Measurements from ENCODE around the gene SDC4.

SDC4 gene

DNA sequence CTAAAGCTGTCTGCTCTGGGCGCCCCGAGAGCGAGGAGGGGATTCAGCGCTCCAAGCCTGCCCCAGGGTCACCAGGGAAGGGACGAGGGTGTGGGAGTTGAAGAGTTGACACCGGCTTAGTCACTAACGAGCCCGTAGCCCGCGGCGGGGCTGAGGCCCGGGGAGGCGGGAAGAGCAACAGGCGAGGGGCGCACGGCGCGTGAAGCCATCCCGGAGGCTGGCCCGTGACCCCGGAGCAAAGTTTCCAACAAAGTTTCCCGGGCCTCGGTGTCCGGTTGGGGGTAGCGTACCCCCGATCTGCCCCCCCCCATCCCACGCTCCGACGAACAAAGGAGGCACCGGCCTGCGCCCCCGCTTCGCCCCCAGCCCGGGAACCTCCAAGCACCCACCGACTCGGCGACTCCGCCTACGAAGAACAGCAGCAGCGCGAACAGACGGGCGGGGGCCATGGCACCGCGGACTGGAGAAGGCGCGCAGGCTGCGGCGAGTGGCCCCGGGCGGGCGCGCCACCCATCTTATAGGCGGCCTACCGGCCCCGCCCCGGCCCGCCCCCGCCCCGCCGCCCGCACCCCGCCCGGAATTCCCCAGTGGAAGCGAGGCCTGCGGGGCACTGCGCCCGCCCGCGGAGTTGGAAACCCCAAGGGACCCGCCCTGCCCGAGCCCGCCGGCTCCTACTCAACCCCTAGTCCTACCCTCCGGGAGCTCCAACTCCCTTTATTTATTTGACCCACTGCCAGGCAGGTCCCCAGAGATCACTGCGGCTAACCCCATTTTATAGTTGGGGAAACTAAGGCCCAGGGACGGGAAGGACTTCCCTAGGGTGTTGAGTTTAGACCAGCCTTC is at the start of gene SDC4:
Gene SDC4 (minus strand): TSS at position 489 of the 843 bp plus-strand sequence. CDS start 40 bp downstream, at position 449.
- peak; percentile 65 for DNase-seq

GRCh38 chr20:45395114-45395415 is 46.8 kb upstream of the SDC4 start:
- no peak for DNase-seq

- DNase-seq = no peak
These were observed 46.2 kb upstream of the SDC4 start for GRCh38 chr20:45394221-45395113.

DNA sequence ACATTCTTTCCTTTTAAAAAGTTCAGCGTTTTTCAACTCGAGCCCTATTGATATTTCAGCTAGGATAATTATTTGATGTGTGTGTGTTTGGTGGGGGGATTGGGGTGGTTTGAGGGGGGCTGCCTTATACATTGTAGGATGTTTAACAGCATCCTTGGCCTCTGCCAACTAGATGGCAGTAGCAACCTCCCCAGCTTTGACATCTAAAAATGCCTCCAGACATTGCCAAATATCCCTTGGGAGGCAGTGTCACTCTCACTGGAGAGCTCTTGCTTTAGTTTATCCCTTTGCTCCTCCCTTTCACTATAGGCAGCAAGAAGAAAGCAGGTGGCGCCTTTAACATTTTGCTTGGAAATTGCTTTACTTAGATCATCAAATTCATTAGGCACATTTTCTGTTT is 44.5 kb upstream of the SDC4 start:
- DNase-seq = no peak

DNA sequence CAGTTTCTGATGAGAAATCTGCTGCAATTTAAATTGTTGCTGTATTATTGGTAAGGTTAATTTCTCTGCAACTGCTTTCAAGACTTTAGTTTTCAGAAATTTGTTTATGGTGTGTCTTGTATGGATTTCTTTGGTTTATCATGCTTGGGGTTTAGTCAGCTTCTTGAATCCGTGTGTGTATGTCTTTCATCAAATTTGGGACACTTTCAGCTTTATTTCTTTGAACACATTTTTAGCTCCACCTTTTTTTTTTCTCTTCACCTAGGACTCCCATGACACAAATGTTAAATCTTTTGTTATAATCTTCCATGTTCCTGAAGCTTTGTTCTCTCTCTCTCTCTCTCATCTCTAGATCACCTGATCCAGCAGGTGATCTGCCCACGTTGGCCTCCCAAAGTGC is 43.3 kb upstream of the SDC4 start:
- DNase-seq = no peak

GRCh38 chr20:45390931-45391330 is 42.7 kb upstream of the SDC4 start:
- DNase-seq = no peak

GRCh38 chr20:45387274-45387673 is 39.0 kb upstream of the SDC4 start:
- no peak for DNase-seq

- no peak for DNase-seq
These were observed 30.0 kb upstream of the SDC4 start, which contains the start of gene TP53TG5 for GRCh38 chr20:45378191-45378590. Gene TP53TG5 (minus strand): TSS chr20:45378325. CDS start chr20:45378236, 89 bp downstream.

DNA sequence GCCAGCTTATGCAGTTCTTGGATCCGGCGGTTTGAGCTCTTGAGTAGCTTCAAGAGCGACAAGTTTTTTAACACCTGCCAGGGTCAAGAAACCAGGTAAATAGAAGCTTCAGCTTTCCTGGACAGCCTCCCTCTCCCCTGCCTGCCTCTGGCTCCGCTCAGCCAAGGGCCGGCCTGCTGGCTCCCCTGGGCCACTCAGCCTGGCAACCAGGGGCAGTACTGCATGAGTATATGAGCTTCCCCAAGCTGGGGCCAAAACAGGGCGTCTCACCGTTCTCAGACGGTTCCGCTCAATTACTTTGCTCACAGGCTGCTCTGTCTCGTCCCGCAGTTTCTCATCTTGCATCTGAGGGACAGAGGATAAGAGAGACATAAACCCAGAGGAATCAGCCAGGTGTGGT is 29.0 kb upstream of the SDC4 start:
- DNase-seq = no peak

DNA sequence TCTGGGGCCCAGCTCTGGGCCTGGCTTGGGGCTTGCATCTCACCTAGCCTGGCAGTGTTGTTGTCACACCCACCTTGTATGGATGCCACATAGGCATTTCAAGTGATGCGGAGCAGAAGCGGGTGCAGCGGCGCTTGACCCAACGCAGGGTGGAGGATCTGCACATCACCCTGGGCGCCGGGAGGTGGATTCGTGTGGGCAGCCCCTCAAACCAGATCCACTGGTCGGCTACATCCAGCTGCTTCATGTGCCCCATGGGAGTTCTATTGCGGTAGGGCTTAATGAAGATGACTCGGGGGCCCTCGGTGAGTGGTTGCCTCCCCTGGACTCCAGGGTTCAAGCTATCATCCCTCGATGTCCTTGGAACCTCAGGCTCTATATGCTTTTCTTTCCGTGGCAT is 26.7 kb upstream of the SDC4 start:
- no peak for DNase-seq

DNA sequence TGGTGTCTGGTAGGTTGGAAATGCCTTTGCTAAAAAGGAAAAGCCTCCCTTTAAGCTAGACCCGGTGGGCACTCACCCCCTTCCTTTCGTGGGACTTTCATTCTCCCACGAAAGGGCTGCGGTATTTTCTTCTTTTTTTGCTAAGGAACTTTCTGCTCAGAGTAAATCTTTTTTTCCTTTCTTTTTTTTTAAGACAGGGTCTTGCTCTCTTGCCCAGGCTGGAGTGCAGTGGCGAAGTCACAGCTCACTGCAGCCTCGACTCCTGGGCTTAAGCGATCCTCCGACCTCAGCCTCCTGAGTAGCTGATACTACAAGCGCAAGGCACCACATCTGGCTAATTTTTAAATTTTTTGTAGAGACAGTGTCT is 25.9 kb upstream of the SDC4 start:
- no peak for DNase-seq

DNA sequence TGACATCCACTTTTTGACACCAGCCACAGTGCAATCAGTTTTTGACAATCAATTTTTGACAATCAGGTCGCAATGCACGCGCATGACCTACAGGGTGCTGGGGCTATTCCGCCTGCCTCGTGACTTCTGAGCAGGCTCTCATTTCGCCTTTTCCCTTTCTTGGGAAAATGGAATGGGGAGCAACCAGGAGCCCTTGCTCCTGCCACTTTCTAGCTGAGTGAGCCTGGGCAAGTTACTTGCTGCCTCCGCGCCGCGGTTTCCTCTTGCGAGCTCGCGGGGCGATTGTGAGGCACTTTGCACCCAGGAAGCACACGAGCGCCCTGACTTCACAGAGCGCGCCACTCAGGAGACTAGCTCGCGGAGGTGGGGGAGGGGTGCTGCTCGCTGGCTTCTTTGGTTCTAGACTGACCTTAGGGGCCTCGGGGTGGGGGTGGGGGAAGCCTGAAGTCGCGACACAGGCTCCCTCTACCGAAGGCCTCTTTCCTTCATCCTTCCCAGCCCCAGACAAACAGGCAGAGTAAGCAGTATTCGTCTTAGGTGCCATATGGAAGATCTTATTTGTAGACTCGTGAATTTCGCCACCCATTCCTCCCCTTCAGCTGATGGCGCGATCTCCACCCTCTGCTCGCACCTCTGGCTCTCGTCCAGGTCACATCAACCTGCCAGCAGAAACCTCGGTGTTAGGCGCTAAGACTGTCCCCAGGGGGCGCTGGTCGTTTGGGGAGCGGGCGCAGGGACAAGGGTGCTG is 25.3 kb upstream of the SDC4 start:
- peak; percentile 73 for DNase-seq

DNA sequence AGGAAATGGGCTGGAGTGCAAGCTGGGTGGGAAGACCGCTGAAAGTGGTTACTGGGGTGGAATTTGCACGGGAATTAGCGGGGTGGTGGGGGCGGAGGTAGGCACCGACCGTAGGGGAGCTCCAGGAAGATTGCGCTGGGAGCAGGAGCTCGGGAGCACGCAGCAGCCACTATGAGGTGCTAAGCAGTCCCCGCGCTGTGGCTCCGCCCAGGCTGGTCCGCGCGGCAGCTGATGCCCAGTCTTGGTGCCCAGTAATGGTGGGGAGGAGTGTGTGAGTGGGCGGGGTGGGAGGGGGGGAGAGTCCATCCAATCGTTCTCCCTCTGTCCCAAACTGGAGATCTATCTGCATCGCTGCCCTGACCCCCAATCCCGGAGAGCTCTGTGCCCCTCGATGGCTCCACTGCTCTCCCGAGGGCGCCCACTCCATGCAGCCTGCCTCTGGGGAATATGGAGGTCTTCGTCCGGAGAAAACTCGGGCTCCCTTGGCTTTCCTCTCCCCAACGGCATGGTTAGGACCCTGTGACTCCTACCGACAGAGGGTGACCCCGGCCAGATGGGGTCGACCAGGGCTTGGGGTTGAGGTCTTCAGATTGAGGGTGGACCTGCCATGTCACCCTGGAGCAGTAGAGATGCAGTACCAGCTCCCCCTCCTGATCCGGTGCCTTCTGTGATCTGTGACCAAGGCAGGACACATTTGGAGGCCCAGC is 24.6 kb upstream of the SDC4 start:
- DNase-seq = no peak

DNA sequence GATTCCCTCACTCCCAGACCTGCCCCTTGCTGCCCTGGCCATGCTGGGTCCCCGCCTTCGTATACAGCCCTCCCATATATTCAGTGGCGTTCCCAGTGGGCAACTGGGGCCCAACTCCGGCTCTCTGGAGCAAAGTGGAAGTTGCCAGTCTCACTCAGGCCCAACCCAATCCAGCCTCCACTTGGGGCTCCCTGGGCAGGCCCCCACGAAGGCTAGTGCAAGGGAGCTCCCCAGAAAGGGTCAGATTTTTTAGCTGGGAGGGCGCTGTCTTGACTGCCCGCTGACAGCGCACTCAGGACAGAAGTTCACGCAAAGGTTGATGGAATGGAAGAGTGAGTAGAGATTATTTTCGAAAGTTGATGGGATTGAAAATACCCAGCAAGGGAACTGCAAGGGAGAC is 24.0 kb upstream of the SDC4 start:
- no peak for DNase-seq

GRCh38 chr20:45370571-45371160 is 22.4 kb upstream of the SDC4 start:
- DNase-seq = no peak

DNA sequence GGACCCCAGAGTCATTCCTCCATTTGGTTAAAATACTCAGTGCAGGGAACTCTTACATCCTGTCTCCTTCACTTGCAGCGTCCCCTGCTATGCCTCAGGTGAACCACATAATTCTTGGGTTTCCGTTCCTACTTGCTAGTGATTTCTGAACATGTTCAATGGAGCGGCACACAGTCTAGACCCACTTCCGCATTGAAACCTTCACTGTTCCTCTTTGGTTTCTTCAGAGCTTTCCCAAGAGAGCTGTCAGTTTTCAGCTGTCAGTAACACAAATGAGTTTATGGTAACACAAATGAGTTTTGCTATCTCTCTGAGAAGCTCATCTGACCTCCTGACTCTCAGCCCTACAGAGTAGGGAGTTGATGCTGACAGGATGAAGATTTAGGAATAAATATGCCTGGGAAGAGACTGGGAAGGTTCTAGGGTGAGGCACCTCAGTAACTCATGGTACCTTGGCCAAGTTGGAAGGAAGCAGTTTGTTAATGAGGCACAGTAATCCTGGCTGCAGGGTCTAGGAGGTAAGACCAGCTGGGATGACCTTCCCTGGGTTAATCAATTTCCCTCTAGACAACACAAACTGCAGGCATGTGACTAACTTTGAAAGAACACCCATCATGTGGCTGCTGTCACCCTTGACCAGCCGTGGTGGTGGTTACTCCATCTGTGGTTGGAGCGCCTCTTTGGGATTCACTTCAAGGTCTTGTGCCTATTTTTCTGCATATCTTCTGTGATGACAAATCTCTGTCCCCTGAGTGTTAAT is 20.2 kb upstream of the SDC4 start:
- DNase-seq = no peak

DNA sequence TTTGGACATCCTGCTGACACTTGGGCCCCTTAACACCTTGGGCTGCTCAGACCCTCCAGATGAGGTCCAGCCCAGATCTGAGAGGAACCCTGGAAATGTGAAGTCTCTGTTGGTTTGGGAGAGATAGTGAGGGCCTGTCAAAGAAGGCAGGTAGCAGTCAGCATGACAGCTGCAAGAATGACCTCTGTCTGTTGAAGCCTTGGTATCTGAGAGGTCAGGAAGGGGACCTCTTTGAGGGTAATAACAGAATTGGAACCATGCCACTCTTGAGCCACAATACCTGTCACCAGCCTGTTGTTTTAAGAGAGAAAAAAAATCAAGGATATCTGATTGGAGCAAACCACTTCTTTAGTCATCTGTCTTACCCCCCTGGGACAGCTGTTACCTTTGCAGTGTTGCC is 18.9 kb upstream of the SDC4 start:
- no peak for DNase-seq

DNA sequence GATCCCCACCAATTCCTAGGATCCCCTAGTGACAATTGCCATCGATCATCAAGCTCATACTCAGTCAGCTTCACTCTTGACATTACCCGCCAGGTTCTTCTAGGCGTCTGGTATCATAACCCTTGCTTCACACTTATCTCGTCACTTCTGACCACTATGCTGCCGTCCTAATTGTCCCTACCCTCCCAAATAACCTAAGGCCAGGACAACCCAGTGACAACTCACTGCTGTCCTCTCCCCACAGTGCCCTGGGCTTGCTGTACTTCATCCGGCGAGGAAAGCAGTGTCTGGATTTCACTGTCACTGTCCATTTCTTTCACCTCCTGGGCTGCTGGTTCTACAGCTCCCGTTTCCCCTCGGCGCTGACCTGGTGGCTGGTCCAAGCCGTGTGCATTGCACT is 18.4 kb upstream of the SDC4 start:
- no peak for DNase-seq

GRCh38 chr20:45366192-45366591 is 18.0 kb upstream of the SDC4 start:
- no peak for DNase-seq

DNA sequence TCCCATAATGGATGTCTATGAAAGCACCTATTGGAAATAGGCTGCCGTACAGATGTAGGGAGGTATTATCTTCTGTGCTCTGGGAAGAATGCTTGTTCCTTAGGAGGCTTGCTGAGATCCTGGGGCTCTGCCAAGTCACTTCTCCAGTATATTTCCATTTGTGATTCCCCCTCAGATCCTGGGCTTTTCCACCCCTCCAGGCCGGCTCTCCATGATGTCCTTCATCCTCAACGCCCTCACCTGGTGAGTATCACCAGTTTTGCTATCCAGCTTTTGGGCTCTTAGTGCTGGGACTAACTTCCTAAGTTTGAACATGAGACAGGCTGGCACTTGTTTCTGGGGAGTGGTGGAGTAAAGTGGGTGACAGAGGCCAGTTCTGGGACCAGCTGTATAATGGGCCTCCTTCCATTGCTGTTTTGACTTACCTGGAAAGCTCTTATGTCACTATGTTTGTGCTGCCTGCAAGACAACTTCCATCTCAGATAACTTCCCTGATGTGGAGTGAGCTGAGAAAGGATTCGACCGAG is 17.3 kb upstream of the SDC4 start:
- no peak for DNase-seq
